Loucy (cell line): ENCODE measurements around the gene RHCE.
"Not testable (repeated sequence)": the region's sequence is repeated elsewhere in the genome, so short reads cannot be mapped to it uniquely, and the experiment has no call there.

Experiments used
- H2AFZ ChIP-seq: fragments of 200-600 bp; sonication (generic); 2 replicates; pipeline ENCODE4 v1.6.0; 2016; ENCODE audit warnings: antibody characterized with exemption, mild to moderate bottlenecking, low read length, moderate library complexity
- H3F3A ChIP-seq: fragments of 200-600 bp; 2 replicates; pipeline ENCODE4 v1.6.0; 2016; ENCODE audit warnings: antibody characterized with exemption, low read depth, mild to moderate bottlenecking
- H3K27me3 ChIP-seq: fragments of 200-600 bp; sonication (generic); 2 replicates; pipeline ENCODE4 v1.6.1; 2014; ENCODE audit warnings: low read length, mild to moderate bottlenecking; ENCODE audit not compliant: insufficient read depth, poor library complexity, severe bottlenecking
- H3K36me3 ChIP-seq: fragments of 200-600 bp; sonication (generic); 2 replicates; pipeline ENCODE4 v1.6.1; 2016; ENCODE audit warnings: low read length; ENCODE audit not compliant: insufficient read depth
- H3K4me1 ChIP-seq: fragments of 200-600 bp; sonication (generic); 2 replicates; pipeline ENCODE4 v1.5.1; 2014; ENCODE audit warnings: low read length, mild to moderate bottlenecking; ENCODE audit not compliant: insufficient read depth, poor library complexity, severe bottlenecking
- H3K4me2 ChIP-seq: fragments of 200-600 bp; sonication (generic); 2 replicates; pipeline ENCODE4 v1.6.0; 2014; ENCODE audit warnings: antibody characterized with exemption, low read length, low read depth, mild to moderate bottlenecking; ENCODE audit not compliant: poor library complexity, severe bottlenecking
- H3K4me3 ChIP-seq: fragments of 200-600 bp; sonication (generic); 2 replicates; pipeline ENCODE4 v1.5.1; 2014; ENCODE audit warnings: low read length, mild to moderate bottlenecking, mixed read lengths; ENCODE audit not compliant: poor library complexity, severe bottlenecking
- H3K79me2 ChIP-seq: fragments of 200-600 bp; sonication (generic); 2 replicates; pipeline ENCODE4 v1.6.1; 2014; ENCODE audit warnings: low read length; ENCODE audit not compliant: insufficient read depth
- H3K9ac ChIP-seq: fragments of 200-600 bp; sonication (generic); 2 replicates; pipeline ENCODE4 v1.6.0; 2014; ENCODE audit warnings: mild to moderate bottlenecking, low read depth, low read length, moderate library complexity; ENCODE audit not compliant: poor library complexity, severe bottlenecking
- H3K9me2 ChIP-seq: fragments of 200-600 bp; sonication (generic); replicated peaks from 2 replicates; pipeline ENCODE4 v1.6.1; 2016; ENCODE audit warnings: low read depth, low read length, mixed read lengths
- H3K9me3 ChIP-seq: fragments of 200-600 bp; sonication (generic); 2 replicates; pipeline ENCODE4 v1.6.1; 2014; ENCODE audit warnings: mild to moderate bottlenecking, antibody characterized with exemption, low read length, low read depth; ENCODE audit not compliant: insufficient read depth
- H4K20me1 ChIP-seq: fragments of 200-600 bp; sonication (generic); 2 replicates; pipeline ENCODE4 v1.6.0; 2014; ENCODE audit warnings: antibody characterized with exemption, low read length, mild to moderate bottlenecking; ENCODE audit not compliant: insufficient read depth, poor library complexity, severe bottlenecking
- EZH2phosphoT487 ChIP-seq: fragments of 200-600 bp; IDR thresholded peaks from 2 replicates; pipeline ENCODE4 v1.6.1; 2018; ENCODE audit warnings: antibody characterized with exemption, mild to moderate bottlenecking, moderate library complexity, borderline replicate concordance
- TF ChIP-seq, protein P1 (sequence below): fragments of 200-600 bp; sonication (generic); conservative IDR thresholded peaks from 2 replicates; pipeline ENCODE4 v1.5.1; 2014; ENCODE audit warnings: mild to moderate bottlenecking, antibody characterized with exemption, low read length

RHCE gene

DNA sequence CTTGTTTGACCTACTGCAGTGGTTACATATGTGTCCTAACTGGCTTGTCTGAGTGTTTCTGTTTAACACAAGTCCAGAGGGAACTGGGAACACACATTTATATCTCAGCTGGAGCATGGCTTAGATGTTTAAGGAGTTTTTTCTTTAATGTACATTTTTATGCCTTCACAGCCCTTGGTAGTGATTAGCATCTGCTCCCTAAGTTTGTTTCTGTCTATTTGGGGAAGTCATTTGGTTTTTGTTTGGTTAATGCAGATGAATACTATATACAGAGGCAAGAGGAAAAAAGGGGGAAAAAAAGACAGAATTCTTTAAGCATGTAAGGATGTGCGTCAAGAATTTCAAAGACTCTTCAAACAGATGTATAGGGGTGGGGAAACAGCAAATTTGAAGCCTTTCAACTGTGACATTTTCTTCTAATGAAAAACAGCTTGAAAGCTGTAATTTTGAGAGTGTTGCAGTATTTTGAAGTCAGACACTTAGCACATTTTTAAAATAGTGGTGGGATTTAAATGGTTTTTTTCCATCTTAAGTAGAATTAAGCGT lies 25.4 kb upstream of the RHCE start:
- Histone ChIP-seq H3K4me2 (no peak overlapping the region), H4K20me1 (peaks cover 25% of the 10 kb centered on the region), H3K9me2 (no peaks in the 10 kb centered on the region), H3K4me3 (no peak overlapping the region), H3K27me3 (no peaks in the 10 kb centered on the region), H3K9ac (no peak overlapping the region), H3K4me1 (peaks cover 6% of the 10 kb centered on the region), H3F3A (no peaks in the 10 kb centered on the region), H3K36me3 (peaks cover 29% of the 10 kb centered on the region; the same call in 1 of the 2 replicates), H2AFZ (no peak overlapping the region), H3K79me2 (peaks cover 56% of the 10 kb centered on the region), H3K9me3 (no peaks in the 10 kb centered on the region)
- TF ChIP-seq, protein P1, sequence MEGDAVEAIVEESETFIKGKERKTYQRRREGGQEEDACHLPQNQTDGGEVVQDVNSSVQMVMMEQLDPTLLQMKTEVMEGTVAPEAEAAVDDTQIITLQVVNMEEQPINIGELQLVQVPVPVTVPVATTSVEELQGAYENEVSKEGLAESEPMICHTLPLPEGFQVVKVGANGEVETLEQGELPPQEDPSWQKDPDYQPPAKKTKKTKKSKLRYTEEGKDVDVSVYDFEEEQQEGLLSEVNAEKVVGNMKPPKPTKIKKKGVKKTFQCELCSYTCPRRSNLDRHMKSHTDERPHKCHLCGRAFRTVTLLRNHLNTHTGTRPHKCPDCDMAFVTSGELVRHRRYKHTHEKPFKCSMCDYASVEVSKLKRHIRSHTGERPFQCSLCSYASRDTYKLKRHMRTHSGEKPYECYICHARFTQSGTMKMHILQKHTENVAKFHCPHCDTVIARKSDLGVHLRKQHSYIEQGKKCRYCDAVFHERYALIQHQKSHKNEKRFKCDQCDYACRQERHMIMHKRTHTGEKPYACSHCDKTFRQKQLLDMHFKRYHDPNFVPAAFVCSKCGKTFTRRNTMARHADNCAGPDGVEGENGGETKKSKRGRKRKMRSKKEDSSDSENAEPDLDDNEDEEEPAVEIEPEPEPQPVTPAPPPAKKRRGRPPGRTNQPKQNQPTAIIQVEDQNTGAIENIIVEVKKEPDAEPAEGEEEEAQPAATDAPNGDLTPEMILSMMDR, result no peak
- no peak for TF ChIP-seq EZH2phosphoT487

DNA sequence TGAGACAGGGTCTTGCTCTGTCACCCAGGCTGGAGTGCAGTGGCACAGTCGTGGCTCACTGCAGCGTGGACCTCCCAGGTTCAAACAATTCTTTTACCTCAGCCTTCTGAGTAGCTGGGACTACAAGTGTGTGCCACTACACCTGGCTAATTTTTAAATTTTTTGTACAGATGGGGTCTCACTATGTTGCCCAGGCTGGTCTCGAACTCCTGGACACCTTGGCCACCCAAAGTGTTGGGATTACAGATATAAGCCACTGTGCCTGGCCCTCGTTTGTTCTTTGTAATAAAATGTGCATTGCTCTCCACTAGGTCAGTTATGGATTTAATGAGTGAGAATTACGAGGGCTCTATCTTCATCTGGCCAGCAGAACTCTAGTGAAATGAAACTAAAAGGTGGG lies 24.0 kb upstream of the RHCE start:
- not testable (repeated sequence) for H3K27me3 ChIP-seq, H3K4me2 ChIP-seq, H2AFZ ChIP-seq, H3F3A ChIP-seq, H3K9me2 ChIP-seq, H3K9me3 ChIP-seq, H3K9ac ChIP-seq, H3K4me3 ChIP-seq, H3K4me1 ChIP-seq
- peaks cover 68% of the 10 kb centered on the region for H3K79me2 ChIP-seq
- peaks cover 28% of the 10 kb centered on the region; the same call in 1 of the 2 replicates for H3K36me3 ChIP-seq
- peaks cover 25% of the 10 kb centered on the region for H4K20me1 ChIP-seq

DNA sequence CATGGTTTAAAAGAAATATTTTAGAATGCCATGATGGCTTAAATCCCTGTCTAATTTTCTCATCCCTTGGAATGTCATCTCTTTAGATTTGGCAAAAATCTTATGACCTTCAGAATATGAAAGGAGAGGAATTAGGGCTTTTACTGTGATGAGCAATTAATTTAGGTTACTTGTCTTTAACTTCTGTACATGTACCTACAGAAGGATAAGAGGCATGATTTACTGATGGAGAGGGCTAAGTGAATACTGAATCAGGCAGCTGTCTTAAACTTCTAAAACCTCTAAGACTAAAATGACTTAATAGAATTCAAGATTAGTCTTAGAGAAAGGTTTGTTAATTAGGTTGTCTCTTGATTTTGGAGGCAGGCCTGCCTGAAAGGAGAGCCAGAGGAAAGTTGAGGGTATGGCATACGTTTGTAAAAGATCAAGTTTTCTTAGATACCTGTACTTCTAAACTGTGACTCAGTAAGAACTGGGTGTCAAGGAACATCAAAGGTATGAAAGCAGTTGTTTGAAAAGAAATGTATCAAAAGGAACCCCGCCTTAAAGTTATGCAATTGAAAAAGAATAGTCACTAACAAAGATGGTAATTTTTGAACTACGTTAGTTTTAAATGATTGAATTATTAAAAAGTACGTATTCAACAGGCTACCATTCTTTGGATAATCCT lies 22.5 kb upstream of the RHCE start:
- peaks cover 16% of the 10 kb centered on the region; the same call in 1 of the 2 replicates for H3K36me3 ChIP-seq
- H3K4me1 ChIP-seq, result peaks cover 6% of the 10 kb centered on the region
- H3K9me2 ChIP-seq, result no peaks in the 10 kb centered on the region
- no peak overlapping the region for H3K4me2 ChIP-seq
- H3K9ac ChIP-seq, result no peak overlapping the region
- no peak overlapping the region for H3K4me3 ChIP-seq
- H3K27me3 ChIP-seq, result no peaks in the 10 kb centered on the region
- no peaks in the 10 kb centered on the region for H3K9me3 ChIP-seq
- H3K79me2 ChIP-seq, result peaks cover 75% of the 10 kb centered on the region
- no peak overlapping the region for H2AFZ ChIP-seq
- H4K20me1 ChIP-seq, result peaks cover 33% of the 10 kb centered on the region
- no peaks in the 10 kb centered on the region for H3F3A ChIP-seq
- TF ChIP-seq, protein P1, result no peak
- no peak for TF ChIP-seq EZH2phosphoT487

DNA sequence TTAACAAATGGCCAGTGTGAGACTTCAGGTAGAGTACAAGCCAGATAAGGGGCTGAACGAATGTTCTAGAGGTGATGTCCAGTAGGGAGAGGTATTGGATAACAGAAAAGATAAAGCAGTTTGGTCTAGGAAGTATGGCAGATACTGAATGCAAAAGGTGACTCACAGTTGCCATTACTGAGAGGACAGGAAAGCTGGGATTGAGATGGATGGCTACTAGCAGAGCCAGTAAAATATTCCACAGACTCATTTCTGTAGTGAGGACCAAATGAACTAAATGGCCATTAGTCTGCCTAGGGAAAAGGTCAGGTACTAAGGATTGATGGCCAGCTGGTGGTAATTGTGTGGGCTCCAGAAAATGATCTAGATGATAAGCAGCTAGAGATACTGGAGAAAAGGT lies 21.6 kb upstream of the RHCE start:
- Histone ChIP-seq H3K79me2 (peaks cover 84% of the 10 kb centered on the region), H3K9me2 (no peaks in the 10 kb centered on the region), H3K4me3 (no peak overlapping the region), H3F3A (no peaks in the 10 kb centered on the region), H3K4me1 (peaks cover 4% of the 10 kb centered on the region), H2AFZ (no peak overlapping the region), H3K27me3 (no peaks in the 10 kb centered on the region), H3K4me2 (no peak overlapping the region), H3K9ac (no peak overlapping the region), H4K20me1 (peaks cover 41% of the 10 kb centered on the region), H3K36me3 (peaks cover 6% of the 10 kb centered on the region; the same call in 1 of the 2 replicates), H3K9me3 (no peaks in the 10 kb centered on the region)
- TF ChIP-seq, protein P1, result no peak
- TF ChIP-seq EZH2phosphoT487, result no peak
